ENCODE results near the gene NAA80.

NAA80 gene

GRCh38 chr3:50293079-50293801, 6.0 kb downstream of the NAA80 start:
- no peak for TF ChIP-seq CTCF (conservative IDR thresholded peaks at IDR 0.05; ENCODE audit: low read depth, low read length)
- no peak overlapping the region for H3K4me3 ChIP-seq (ENCODE audit: low read depth, low read length)
- DNase-seq (ENCODE audit: low read depth): no peak

GRCh38 chr3:50292159-50293078, 6.8 kb downstream of the NAA80 start, which contains the start of gene IFRD2:
Gene IFRD2, minus strand, starts transcription at chr3:50292429. Its CDS starts 155 bp downstream, at chr3:50292274.
- peak; percentile 99 for DNase-seq (ENCODE audit: low read depth)
- TF ChIP-seq CTCF (conservative IDR thresholded peaks at IDR 0.05; ENCODE audit: low read depth, low read length): no peak
- peak within 1 kb of the TSS; percentile 88 for H3K4me3 ChIP-seq (ENCODE audit: low read depth, low read length)

- TF ChIP-seq CTCF (conservative IDR thresholded peaks at IDR 0.05; ENCODE audit: low read depth, low read length): no peak
- H3K4me3 ChIP-seq (ENCODE audit: low read depth, low read length): no peak overlapping the region
Observed at GRCh38 chr3:50290161-50290641, 9.0 kb downstream of the NAA80 start.

GRCh38 chr3:50289130-50289529, 10.1 kb downstream of the NAA80 start:
- no peak overlapping the region for H3K4me3 ChIP-seq (ENCODE audit: low read depth, low read length)
- no peak for DNase-seq (ENCODE audit: low read depth)
- no peak for TF ChIP-seq CTCF (conservative IDR thresholded peaks at IDR 0.05; ENCODE audit: low read depth, low read length)

More at GRCh38 chr3:50290161-50290641, 9.0 kb downstream of the NAA80 start:
- no peak for DNase-seq (ENCODE audit: low read depth)

GRCh38 chr3:50288387-50289007, 10.7 kb downstream of the NAA80 start:
- H3K4me3 ChIP-seq (ENCODE audit: low read depth, low read length): no peak overlapping the region
- DNase-seq (ENCODE audit: low read depth): no peak
- TF ChIP-seq CTCF (conservative IDR thresholded peaks at IDR 0.05; ENCODE audit: low read depth, low read length): no peak

GRCh38 chr3:50287262-50287661, 11.9 kb downstream of the NAA80 start:
- no peak for DNase-seq (ENCODE audit: low read depth)
- no peak for TF ChIP-seq CTCF (conservative IDR thresholded peaks at IDR 0.05; ENCODE audit: low read depth, low read length)
- H3K4me3 ChIP-seq (ENCODE audit: low read depth, low read length): no peak overlapping the region

Data from choroid plexus epithelial cell (primary cell).